Cerebellar cortex (tissue), 1 donor: ENCODE data around the gene LRRC18.

Experiments
- DNase-seq: peaks from one replicate; pipeline ENCODE4 v3.0.0-alpha.2; 2015; ENCODE audit warnings: low spot score

LRRC18 gene

GRCh38 chr10:48880016-48880705 is 59.5 kb downstream of the LRRC18 start:
- DNase-seq: peak; percentile 68

- DNase-seq: peak; percentile 77
Observed at GRCh38 chr10:48879451-48879850, 60.2 kb downstream of the LRRC18 start.

GRCh38 chr10:48878091-48878490 is 61.5 kb downstream of the LRRC18 start:
- DNase-seq: no peak

GRCh38 chr10:48872234-48872633 is 67.4 kb downstream of the LRRC18 start:
- no peak for DNase-seq
